HG03378 (cell line): ENCODE measurements around the gene ICAM5.

ENCODE experiments used
- ATAC-seq: cut with Tn5 transposase; IDR thresholded peaks from one replicate; pipeline ENCODE4 v1.9.1; 2021; ENCODE audit warnings: mild to moderate bottlenecking, moderate library complexity; ENCODE audit not compliant: unreplicated experiment

Gene ICAM5

DNA sequence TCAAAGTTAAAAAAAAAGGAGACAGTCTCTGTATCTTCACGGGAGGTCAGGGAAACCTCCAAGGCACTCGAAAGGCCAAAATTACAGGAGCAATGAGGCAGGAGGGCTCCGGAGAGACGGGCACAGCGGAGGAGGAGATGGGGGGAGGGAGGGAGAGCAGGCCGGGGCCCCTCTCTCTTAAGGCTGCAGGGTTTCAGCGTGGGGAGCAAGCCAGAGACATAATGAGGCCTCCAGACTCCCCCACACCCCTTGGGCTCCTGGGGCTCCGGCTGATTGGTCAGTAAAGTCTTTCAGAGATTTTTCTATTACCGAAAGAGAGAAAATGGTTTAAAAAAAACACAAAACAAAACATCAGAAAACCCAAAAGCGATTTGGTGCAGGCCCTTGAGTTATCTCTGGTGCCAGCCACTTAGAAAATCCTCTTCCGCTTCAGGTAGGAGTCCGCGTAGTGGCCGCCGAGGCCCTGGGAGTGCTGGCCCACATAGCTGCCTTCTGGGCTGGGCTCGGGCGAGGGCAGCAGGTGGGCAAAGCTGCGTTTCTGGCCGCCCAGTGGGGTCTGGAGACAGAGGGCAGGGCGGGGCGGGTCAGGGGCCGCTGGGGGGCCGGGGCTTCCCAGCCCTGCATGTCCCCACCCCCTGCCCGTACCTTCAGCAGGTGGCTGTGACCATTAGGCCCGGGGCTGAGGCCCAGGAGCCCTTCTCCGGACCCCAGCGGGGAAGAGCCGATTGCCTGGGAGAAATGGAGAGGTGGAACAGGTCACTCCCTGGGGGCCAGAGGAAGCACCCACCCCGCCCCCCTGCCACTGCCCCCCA, 27.5 kb downstream of the ICAM5 start:
- no peak for ATAC-seq

- no peak for ATAC-seq
Observed at GRCh38 chr19:10317857-10318462, 28.2 kb downstream of the ICAM5 start.

GRCh38 chr19:10318807-10319682, 29.3 kb downstream of the ICAM5 start:
- no peak for ATAC-seq

- ATAC-seq: no peak
Observed at GRCh38 chr19:10320602-10321416, 31.1 kb downstream of the ICAM5 start.

DNA sequence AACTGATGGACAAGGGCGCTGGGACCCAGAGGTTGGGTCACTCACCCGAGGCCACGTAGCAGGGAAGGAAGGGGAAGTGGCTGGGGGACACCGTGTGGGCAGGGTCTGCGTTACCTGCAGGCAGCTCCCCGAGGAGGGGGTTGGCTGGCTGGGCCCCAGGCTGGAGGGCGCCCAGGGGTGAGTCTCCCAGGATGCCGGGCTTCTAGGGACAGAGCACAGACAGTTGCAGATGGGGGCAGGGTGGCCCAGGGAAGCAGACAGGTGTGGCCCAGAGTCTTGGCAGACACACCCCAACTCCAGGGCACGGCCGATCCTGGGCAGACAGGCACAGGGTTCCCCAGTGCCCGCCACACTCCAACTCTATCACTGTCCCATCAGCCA, 31.7 kb downstream of the ICAM5 start:
- no peak for ATAC-seq

GRCh38 chr19:10321874-10322835, 32.4 kb downstream of the ICAM5 start:
- ATAC-seq: no peak

- no peak for ATAC-seq
Observed at GRCh38 chr19:10325732-10326131, 36.0 kb downstream of the ICAM5 start.

GRCh38 chr19:10327793-10328192, 38.0 kb downstream of the ICAM5 start:
- ATAC-seq: no peak

GRCh38 chr19:10328558-10329429, 39.0 kb downstream of the ICAM5 start:
- no peak for ATAC-seq

DNA sequence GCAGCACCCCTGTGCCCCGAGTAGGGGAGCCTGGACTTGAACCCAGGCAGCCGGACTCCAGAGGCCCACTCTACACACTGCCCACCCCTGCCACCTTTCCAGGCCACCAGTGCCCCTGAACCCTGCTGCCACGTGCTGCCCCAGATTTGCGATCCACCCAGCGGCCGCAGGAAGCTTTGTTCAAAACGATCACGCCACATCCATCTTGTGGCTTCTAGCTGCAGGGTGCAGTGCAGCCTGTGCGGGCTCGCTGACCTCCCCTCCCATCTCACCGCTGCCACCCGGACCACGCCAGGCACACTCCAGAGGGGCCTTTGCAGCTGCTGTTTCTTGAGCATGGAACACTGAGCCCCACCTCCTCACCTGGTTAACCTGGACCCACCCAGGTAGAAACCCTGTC, 39.8 kb downstream of the ICAM5 start:
- no peak for ATAC-seq

DNA sequence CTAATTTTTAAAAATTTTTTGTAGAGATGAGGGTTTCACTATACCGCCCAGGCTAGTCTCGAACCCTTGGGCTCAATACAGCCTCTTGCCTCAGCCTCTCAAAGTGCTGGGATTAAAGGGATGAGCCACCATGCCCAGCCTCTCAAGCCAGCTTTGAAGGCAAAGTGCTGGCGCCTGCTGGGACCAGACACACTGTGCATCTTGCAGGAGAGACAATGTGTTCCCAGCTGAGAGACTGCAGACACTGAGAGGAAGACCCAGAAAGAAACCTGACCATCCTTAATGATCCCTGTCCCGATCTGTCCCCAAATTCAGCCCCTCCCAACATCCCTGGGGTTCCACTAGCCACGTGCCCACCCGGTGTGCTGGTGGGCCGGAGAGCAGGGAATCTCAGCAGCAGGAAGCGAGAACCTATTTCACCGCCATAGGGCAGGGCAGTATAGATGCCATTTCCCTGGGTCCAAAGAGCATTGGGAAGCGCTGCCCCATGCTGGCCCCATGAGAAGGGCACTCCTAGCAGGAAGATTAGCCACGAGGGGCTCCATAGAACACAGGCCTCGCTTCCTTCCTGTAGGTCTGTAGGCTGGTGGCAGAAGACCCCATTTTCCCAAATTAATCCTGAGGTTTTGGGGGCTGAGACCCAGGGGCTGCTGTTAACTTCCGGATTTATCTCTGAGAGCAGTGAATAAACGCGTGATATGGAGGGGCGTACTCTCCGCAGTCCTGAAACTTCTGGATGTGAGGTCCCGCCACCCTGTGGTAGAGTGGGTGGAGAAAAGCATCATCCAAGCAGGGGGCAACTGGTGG, 42.6 kb downstream of the ICAM5 start:
- peak; percentile 13 for ATAC-seq

GRCh38 chr19:10332965-10333757, 43.4 kb downstream of the ICAM5 start, which contains the start of gene RAVER1:
Gene RAVER1 (minus strand): TSS chr19:10333529. CDS start chr19:10333507, 22 bp downstream.
- ATAC-seq: peak; percentile 68

- no peak for ATAC-seq
Observed at GRCh38 chr19:10333758-10334587, 44.2 kb downstream of the ICAM5 start.

GRCh38 chr19:10334588-10335351, 45.0 kb downstream of the ICAM5 start:
- ATAC-seq: no peak

DNA sequence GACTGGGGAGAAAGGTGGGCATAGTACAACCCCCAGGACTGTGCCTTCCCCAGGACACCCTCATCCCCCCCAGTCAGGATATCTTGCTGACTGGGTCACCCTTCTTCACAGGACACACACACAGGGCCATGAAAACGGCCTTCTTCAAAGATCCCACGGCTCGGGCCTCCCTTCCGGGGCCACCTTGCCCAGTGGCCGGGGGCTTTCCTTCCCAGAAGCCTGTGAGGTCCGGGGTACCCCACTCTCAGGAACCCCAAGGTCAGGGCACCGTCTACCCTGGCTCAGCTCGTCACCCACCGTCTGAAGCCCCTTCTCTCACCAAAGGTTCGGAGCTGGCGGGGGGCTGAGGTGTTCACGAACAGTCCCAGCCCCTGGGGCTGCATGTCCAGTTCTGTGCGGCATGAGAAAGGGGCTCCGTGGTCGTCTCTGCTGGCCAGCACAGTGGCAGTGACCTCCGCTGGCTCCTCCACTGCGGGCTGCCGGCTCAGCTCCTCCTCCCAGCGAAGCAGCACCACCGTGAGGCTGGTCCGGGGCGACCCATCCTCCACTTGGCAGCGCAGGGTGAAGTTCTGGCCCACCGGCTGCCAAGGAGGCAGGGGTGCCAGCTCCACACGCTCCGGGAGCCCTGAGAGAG, 45.7 kb downstream of the ICAM5 start:
- no peak for ATAC-seq
